ENCODE measurements around the gene WDR76. TPM values are rescaled to one million over a fixed set of nuclear protein-coding genes. Genes with fewer than 3 reads are reported as not detected.

Gene WDR76
- total RNA-seq, 1 experiment from 2014 or later: 27.2 TPM

DNA sequence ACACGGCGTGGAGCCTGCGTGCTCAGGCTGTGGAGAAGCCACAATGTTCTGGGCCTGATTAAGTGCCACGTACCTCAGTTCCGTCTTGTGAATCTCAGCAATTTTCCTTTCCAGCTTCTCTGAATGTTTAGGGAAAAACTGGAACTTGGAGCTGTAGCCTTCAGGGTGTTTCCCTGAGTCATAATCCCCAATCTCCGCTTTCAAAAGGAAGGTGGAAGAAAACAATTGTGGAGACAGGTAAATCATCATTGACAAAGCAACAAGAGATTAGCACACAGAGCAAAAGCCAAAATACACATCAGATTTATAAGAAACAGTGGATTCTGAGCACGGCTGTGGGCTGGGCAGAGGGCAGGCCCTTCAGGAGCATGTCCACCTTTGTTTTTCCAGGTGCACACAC is 79.0 kb downstream of the WDR76 start:
- DNase-seq: no peak
- H4K20me1 ChIP-seq (ENCODE audit: insufficient read depth): no peaks in the 10 kb centered on the region
- H3K79me2 ChIP-seq (ENCODE audit: low read depth): no peaks in the 10 kb centered on the region
- no peaks in the 10 kb centered on the region for H3K27me3 ChIP-seq (ENCODE audit: insufficient read depth, low read depth)
- no peaks in the 10 kb centered on the region for H3F3A ChIP-seq (ENCODE audit: insufficient read depth, low read depth)
- POLR2A ChIA-PET (ENCODE audit: unreplicated experiment): no interaction called here
- no peak for TF ChIP-seq EZH2 (IDR thresholded peaks at IDR 0.05; ENCODE audit: low read depth)
- TF ChIP-seq, protein P1, sequence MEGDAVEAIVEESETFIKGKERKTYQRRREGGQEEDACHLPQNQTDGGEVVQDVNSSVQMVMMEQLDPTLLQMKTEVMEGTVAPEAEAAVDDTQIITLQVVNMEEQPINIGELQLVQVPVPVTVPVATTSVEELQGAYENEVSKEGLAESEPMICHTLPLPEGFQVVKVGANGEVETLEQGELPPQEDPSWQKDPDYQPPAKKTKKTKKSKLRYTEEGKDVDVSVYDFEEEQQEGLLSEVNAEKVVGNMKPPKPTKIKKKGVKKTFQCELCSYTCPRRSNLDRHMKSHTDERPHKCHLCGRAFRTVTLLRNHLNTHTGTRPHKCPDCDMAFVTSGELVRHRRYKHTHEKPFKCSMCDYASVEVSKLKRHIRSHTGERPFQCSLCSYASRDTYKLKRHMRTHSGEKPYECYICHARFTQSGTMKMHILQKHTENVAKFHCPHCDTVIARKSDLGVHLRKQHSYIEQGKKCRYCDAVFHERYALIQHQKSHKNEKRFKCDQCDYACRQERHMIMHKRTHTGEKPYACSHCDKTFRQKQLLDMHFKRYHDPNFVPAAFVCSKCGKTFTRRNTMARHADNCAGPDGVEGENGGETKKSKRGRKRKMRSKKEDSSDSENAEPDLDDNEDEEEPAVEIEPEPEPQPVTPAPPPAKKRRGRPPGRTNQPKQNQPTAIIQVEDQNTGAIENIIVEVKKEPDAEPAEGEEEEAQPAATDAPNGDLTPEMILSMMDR (conservative IDR thresholded peaks at IDR 0.05): no peak
- H3K4me1 ChIP-seq (replicated peaks; ENCODE audit: insufficient read depth): no peaks in the 10 kb centered on the region
- intact Hi-C loops (cut with micrococcal nuclease; ENCODE audit: unreplicated experiment): no loop called here
- H3K4me3 ChIP-seq: no peak overlapping the region
- no peaks in the 10 kb centered on the region for H3K9me3 ChIP-seq (ENCODE audit: insufficient read depth, low read depth)
- H3K9me2 ChIP-seq (ENCODE audit: insufficient read depth): no peaks in the 10 kb centered on the region
- H2AFZ ChIP-seq: no peak overlapping the region
- H3K27ac ChIP-seq: no peak overlapping the region
- no peak overlapping the region for H3K4me2 ChIP-seq
- no TSS peak for BruUV-seq (replicated peaks)
- CTCF ChIA-PET: interaction anchor here (1.0 kb wide), 1 partner anchor 160 kb away, joined by 3 read pairs; no protein-coding TSS in a partner anchor
- H3K36me3 ChIP-seq (ENCODE audit: low read depth): no peaks in the 10 kb centered on the region

DNA sequence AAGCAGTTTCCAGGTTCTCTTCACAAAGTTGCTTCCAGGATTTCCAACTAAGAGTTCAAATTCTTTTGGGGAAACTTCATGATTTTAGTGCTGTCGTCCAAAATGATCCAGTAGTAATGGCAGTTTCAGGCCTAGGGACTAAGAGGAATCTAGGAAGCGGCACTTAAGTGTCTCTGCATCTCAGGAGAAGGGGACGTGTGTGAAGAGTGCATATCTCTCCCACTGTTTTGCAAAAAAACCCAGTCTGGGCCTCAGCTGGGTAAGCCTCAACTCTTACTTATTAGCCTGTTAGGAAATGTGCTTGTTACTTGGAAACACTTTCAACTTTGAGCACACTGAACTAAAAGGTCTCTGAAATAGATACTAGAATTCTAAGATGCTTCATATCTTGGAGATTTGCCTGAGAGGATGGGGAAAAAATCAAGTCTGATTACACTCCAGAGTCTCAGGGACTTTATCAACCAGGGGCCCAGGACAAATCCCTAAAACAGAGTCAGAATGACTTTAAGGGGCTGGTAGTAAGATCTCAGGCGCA is 81.8 kb downstream of the WDR76 start:
- DNase-seq: no peak
- H2AFZ ChIP-seq: no peak overlapping the region
- no peaks in the 10 kb centered on the region for H3K36me3 ChIP-seq (ENCODE audit: low read depth)
- TF ChIP-seq EZH2 (IDR thresholded peaks at IDR 0.05; ENCODE audit: low read depth): no peak
- TF ChIP-seq, protein P1 (conservative IDR thresholded peaks at IDR 0.05): no peak
- H3K27ac ChIP-seq: no peak overlapping the region
- H3F3A ChIP-seq (ENCODE audit: insufficient read depth, low read depth): peaks cover 3% of the 10 kb centered on the region; the same call in 1 of the 2 replicates
- H3K4me2 ChIP-seq: no peak overlapping the region
- H3K79me2 ChIP-seq (ENCODE audit: low read depth): no peaks in the 10 kb centered on the region
- no peaks in the 10 kb centered on the region for H3K27me3 ChIP-seq (ENCODE audit: insufficient read depth, low read depth)
- H3K9me2 ChIP-seq (ENCODE audit: insufficient read depth): no peaks in the 10 kb centered on the region
- CTCF ChIA-PET: no interaction called here
- no peaks in the 10 kb centered on the region for H4K20me1 ChIP-seq (ENCODE audit: insufficient read depth)
- H3K9me3 ChIP-seq (ENCODE audit: insufficient read depth, low read depth): no peaks in the 10 kb centered on the region
- peaks cover 14% of the 10 kb centered on the region for H3K4me1 ChIP-seq (replicated peaks; ENCODE audit: insufficient read depth)
- BruUV-seq (replicated peaks): no TSS peak
- intact Hi-C loops (cut with micrococcal nuclease; ENCODE audit: unreplicated experiment): no loop called here
- POLR2A ChIA-PET (ENCODE audit: unreplicated experiment): no interaction called here
- H3K4me3 ChIP-seq: no peak overlapping the region

DNA sequence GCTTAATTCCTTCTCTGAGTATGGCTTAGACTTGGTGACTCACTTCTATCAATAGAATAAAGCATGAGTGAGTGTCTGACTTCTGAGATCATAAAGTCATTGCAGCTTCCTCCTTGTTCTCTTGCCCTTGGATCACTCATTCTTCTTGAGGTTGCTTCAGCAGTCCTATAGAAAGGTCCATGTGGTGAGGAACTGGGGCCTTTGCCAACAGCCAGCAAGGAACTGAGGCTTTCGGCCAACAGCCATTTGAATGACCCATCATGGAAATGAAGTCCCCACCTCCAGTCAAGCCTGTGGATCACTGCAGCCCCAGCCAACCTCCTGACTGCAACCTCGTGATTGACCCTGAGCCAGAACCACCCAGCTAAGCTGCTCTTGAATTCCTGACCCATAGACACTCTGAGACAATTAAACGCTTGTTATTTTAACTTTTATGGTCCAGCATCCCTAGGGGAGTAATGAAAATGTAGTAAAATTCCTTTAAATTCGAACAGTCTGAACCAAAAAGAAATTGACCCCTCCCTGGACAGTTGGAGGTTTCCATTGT is 84.5 kb downstream of the WDR76 start:
- peaks cover 18% of the 10 kb centered on the region for H3K4me1 ChIP-seq (replicated peaks; ENCODE audit: insufficient read depth)
- TF ChIP-seq, protein P1 (conservative IDR thresholded peaks at IDR 0.05): no peak
- TF ChIP-seq EZH2 (IDR thresholded peaks at IDR 0.05; ENCODE audit: low read depth): no peak
- H3K79me2 ChIP-seq (ENCODE audit: low read depth): no peaks in the 10 kb centered on the region
- H3K27me3 ChIP-seq (ENCODE audit: insufficient read depth, low read depth): no peaks in the 10 kb centered on the region
- H3K9me2 ChIP-seq (ENCODE audit: insufficient read depth): no peaks in the 10 kb centered on the region
- intact Hi-C loops (cut with micrococcal nuclease; ENCODE audit: unreplicated experiment): no loop called here
- ChIA-PET CTCF (interaction anchor here (0.6 kb wide), 1 partner anchor 330 kb away, joined by 4 read pairs; no protein-coding TSS in a partner anchor), POLR2A (ENCODE audit: unreplicated experiment) (interaction anchor here (0.5 to 0.6 kb wide), 3 partner anchors 19 to 42 kb away, joined by 4 read pairs; no protein-coding TSS in a partner anchor)
- H3K36me3 ChIP-seq (ENCODE audit: low read depth): no peaks in the 10 kb centered on the region
- no peak overlapping the region for H3K4me3 ChIP-seq
- no peaks in the 10 kb centered on the region for H4K20me1 ChIP-seq (ENCODE audit: insufficient read depth)
- no TSS peak for BruUV-seq (replicated peaks)
- peak; percentile 51 to 64 for DNase-seq
- H2AFZ ChIP-seq: no peak overlapping the region
- H3K27ac ChIP-seq: no peak overlapping the region
- no peak overlapping the region for H3K4me2 ChIP-seq
- H3K9me3 ChIP-seq (ENCODE audit: insufficient read depth, low read depth): no peaks in the 10 kb centered on the region
- H3F3A ChIP-seq (ENCODE audit: insufficient read depth, low read depth): peaks cover 3% of the 10 kb centered on the region; the same call in 1 of the 2 replicates

All from PC-9 (cell line).